Mucosa of rectum (tissue), 2 donors: Measurements from ENCODE around the gene INSM1.

Source experiments
- H3K27ac ChIP-seq, 2 donors: one replicate each; pipeline ENCODE4 v1.7.0; 2013; ENCODE audit warnings: inconsistent platforms in 2 of 2, low read depth in 2 of 2, low read length in 2 of 2
- H3K27me3 ChIP-seq, 2 donors: one replicate each; pipeline ENCODE4 v1.7.0; 2013; ENCODE audit warnings: low read length in 2 of 2; ENCODE audit not compliant: control insufficient read depth in 2 of 2, insufficient read depth in 2 of 2
- H3K36me3 ChIP-seq, 2 donors: one replicate each; pipeline ENCODE4 v1.7.0; 2013; ENCODE audit warnings: low read length in 2 of 2; ENCODE audit not compliant: control insufficient read depth in 2 of 2, insufficient read depth in 2 of 2
- H3K4me1 ChIP-seq, 2 donors: one replicate each; pipeline ENCODE4 v1.7.0; 2013; ENCODE audit warnings: low read length in 2 of 2, mild to moderate bottlenecking in 1 of 2; ENCODE audit not compliant: control insufficient read depth in 2 of 2, insufficient read depth in 2 of 2
- H3K4me3 ChIP-seq, 2 donors: one replicate each; pipeline ENCODE4 v1.7.0; 2013; ENCODE audit warnings: low read length in 2 of 2
- H3K9ac ChIP-seq, 2 donors: one replicate each; pipeline ENCODE4 v1.7.0; 2013; ENCODE audit warnings: low read length in 2 of 2, low read depth in 1 of 2, mild to moderate bottlenecking in 1 of 2
- H3K9me3 ChIP-seq, 2 donors: one replicate each; pipeline ENCODE4 v1.7.0; 2013; ENCODE audit warnings: low read length in 2 of 2; ENCODE audit not compliant: control insufficient read depth in 2 of 2
- donor health status: healthy.
- donor health status: Normal muscosa, but diverticular disease.

INSM1 gene

GRCh38 chr20:20391766-20392165 lies 23.9 kb downstream of the INSM1 start:
- Histone ChIP-seq H3K9ac (no peak overlapping the region), H3K27me3 (no peaks in the 10 kb centered on the region), H3K4me1 (no peaks in the 10 kb centered on the region), H3K27ac (no peak overlapping the region), H3K36me3 (peaks cover 10 to 30% of the 10 kb centered on the region in 2 donors), H3K9me3 (no peaks in the 10 kb centered on the region), H3K4me3 (no peak overlapping the region)

GRCh38 chr20:20393207-20394120 lies 25.6 kb downstream of the INSM1 start:
- Histone ChIP-seq H3K9me3 (no peaks in the 10 kb centered on the region), H3K36me3 (peaks cover 13 to 36% of the 10 kb centered on the region in 2 donors), H3K27me3 (no peaks in the 10 kb centered on the region), H3K4me3 (no peak overlapping the region), H3K9ac (no peak overlapping the region), H3K27ac (no peak overlapping the region), H3K4me1 (no peaks in the 10 kb centered on the region)

GRCh38 chr20:20395087-20395486 lies 27.2 kb downstream of the INSM1 start:
- Histone ChIP-seq H3K9me3 (no peaks in the 10 kb centered on the region), H3K27ac (no peak overlapping the region), H3K4me3 (no peak overlapping the region), H3K4me1 (no peaks in the 10 kb centered on the region), H3K36me3 (peaks cover 13 to 36% of the 10 kb centered on the region in 2 donors), H3K9ac (no peak overlapping the region), H3K27me3 (no peaks in the 10 kb centered on the region)

- Histone ChIP-seq H3K9ac (no peak overlapping the region), H3K4me3 (no peak overlapping the region), H3K36me3 (peaks cover 13 to 36% of the 10 kb centered on the region in 2 donors)
These were observed 28.1 kb downstream of the INSM1 start for GRCh38 chr20:20395903-20396568.

GRCh38 chr20:20396794-20397193 lies 28.9 kb downstream of the INSM1 start:
- no peaks in the 10 kb centered on the region for H3K27me3 ChIP-seq
- no peak overlapping the region for H3K27ac ChIP-seq
- H3K36me3 ChIP-seq, result peaks cover 16 to 36% of the 10 kb centered on the region in 2 donors
- H3K9ac ChIP-seq, result no peak overlapping the region
- no peaks in the 10 kb centered on the region for H3K4me1 ChIP-seq
- no peak overlapping the region for H3K4me3 ChIP-seq
- no peaks in the 10 kb centered on the region for H3K9me3 ChIP-seq

More at GRCh38 chr20:20395903-20396568, 28.1 kb downstream of the INSM1 start:
- no peaks in the 10 kb centered on the region for H3K27me3 ChIP-seq
- no peak overlapping the region for H3K27ac ChIP-seq
- H3K4me1 ChIP-seq, result no peaks in the 10 kb centered on the region
- no peaks in the 10 kb centered on the region for H3K9me3 ChIP-seq

- Histone ChIP-seq H3K9me3 (no peaks in the 10 kb centered on the region), H3K36me3 (peaks cover 12 to 32% of the 10 kb centered on the region in 2 donors), H3K27ac (no peak overlapping the region), H3K4me3 (no peak overlapping the region), H3K4me1 (no peaks in the 10 kb centered on the region), H3K9ac (no peak overlapping the region), H3K27me3 (no peaks in the 10 kb centered on the region)
These were observed 30.2 kb downstream of the INSM1 start for GRCh38 chr20:20398123-20398522.

- no peak overlapping the region for H3K4me3 ChIP-seq
- no peaks in the 10 kb centered on the region for H3K9me3 ChIP-seq
- no peak overlapping the region for H3K9ac ChIP-seq
- H3K27me3 ChIP-seq, result no peaks in the 10 kb centered on the region
- H3K4me1 ChIP-seq, result no peaks in the 10 kb centered on the region
- H3K36me3 ChIP-seq, result peaks cover 13 to 24% of the 10 kb centered on the region in 2 donors
- no peak overlapping the region for H3K27ac ChIP-seq
These were observed 31.9 kb downstream of the INSM1 start for GRCh38 chr20:20399531-20400500.

GRCh38 chr20:20401991-20402390 lies 34.1 kb downstream of the INSM1 start:
- Histone ChIP-seq H3K9me3 (no peaks in the 10 kb centered on the region), H3K4me1 (no peaks in the 10 kb centered on the region), H3K4me3 (no peak overlapping the region), H3K36me3 (peaks cover 9 to 12% of the 10 kb centered on the region in 2 donors), H3K9ac (no peak overlapping the region), H3K27me3 (no peaks in the 10 kb centered on the region), H3K27ac (no peak overlapping the region)

GRCh38 chr20:20404633-20405032 lies 36.7 kb downstream of the INSM1 start:
- no peaks in the 10 kb centered on the region for H3K4me1 ChIP-seq
- H3K36me3 ChIP-seq, result peaks cover 5 to 6% of the 10 kb centered on the region in 2 donors
- H3K27me3 ChIP-seq, result no peaks in the 10 kb centered on the region
- no peak overlapping the region for H3K4me3 ChIP-seq
- no peak overlapping the region for H3K9ac ChIP-seq
- H3K9me3 ChIP-seq, result no peaks in the 10 kb centered on the region
- no peak overlapping the region for H3K27ac ChIP-seq
